Colonic mucosa (tissue), 4 donors: ENCODE results near the gene EFHC1. TPM values are rescaled to one million over a fixed set of nuclear protein-coding genes. Genes with fewer than 3 reads are reported as not detected.
"Not testable (repeated sequence)": the region's sequence is repeated elsewhere in the genome, so short reads cannot be mapped to it uniquely, and the experiment has no call there.

ENCODE experiments used
- DNase-seq: peaks from one replicate; pipeline ENCODE4 v3.0.0-alpha.2; 2020
- H3K27ac ChIP-seq: fragments of 200-600 bp; one replicate; pipeline ENCODE4 v1.8.0; 2021
- H3K27me3 ChIP-seq: fragments of 200-600 bp; one replicate; pipeline ENCODE4 v1.8.0; 2021
- H3K36me3 ChIP-seq: fragments of 200-600 bp; one replicate; pipeline ENCODE4 v1.8.0; 2021
- H3K4me1 ChIP-seq: fragments of 200-600 bp; one replicate; pipeline ENCODE4 v1.8.0; 2021; ENCODE audit warnings: mild to moderate bottlenecking
- H3K4me3 ChIP-seq: fragments of 200-600 bp; one replicate; pipeline ENCODE4 v1.8.0; 2021
- H3K9ac ChIP-seq, 2 donors: one replicate each; pipeline ENCODE4 v1.7.0; 2013; ENCODE audit warnings: control low read depth in 2 of 2, low read depth in 2 of 2, low read length in 2 of 2
- H3K9me3 ChIP-seq: fragments of 200-600 bp; one replicate; pipeline ENCODE4 v1.8.0; 2021
- intact Hi-C: fragments of 100-400 bp; cut with DNase I; formaldehyde crosslinking; loops from one replicate; pipeline ENCODE4 v1.14.1; 2022
- total RNA-seq, 2 donors: library from RNA; stranded (reverse); fragmentation: NEBNext Ultra II Directional in 1 of 2; extraction: Animal tissue kit (Norgen Biotek cat#: 25700) in 1 of 2; gene quantifications; one replicate each; pipeline ENCODE4 v1.2.1, GENCODE V29; 2021
- TF ChIP-seq, protein P1 (sequence below): fragments of 200-600 bp; IDR thresholded peaks from one replicate; pipeline ENCODE4 v1.8.0; 2022; ENCODE audit warnings: antibody characterized with exemption, mild to moderate bottlenecking
- donor health status: healthy.
- donor health status: DM: no; HTN: no; CAD: no.
- donor health status: DM: no; HTN: no; CAD: no.

Gene EFHC1
- total RNA-seq, 2 donors from 2014 or later, result 6.2 to 9.5 TPM

GRCh38 chr6:52376763-52377162 is 43.4 kb upstream of the EFHC1 start:
- intact Hi-C loops, result no loop called here
- no peak overlapping the region for H3K4me3 ChIP-seq
- no peaks in the 10 kb centered on the region for H3K27me3 ChIP-seq
- TF ChIP-seq, protein P1, sequence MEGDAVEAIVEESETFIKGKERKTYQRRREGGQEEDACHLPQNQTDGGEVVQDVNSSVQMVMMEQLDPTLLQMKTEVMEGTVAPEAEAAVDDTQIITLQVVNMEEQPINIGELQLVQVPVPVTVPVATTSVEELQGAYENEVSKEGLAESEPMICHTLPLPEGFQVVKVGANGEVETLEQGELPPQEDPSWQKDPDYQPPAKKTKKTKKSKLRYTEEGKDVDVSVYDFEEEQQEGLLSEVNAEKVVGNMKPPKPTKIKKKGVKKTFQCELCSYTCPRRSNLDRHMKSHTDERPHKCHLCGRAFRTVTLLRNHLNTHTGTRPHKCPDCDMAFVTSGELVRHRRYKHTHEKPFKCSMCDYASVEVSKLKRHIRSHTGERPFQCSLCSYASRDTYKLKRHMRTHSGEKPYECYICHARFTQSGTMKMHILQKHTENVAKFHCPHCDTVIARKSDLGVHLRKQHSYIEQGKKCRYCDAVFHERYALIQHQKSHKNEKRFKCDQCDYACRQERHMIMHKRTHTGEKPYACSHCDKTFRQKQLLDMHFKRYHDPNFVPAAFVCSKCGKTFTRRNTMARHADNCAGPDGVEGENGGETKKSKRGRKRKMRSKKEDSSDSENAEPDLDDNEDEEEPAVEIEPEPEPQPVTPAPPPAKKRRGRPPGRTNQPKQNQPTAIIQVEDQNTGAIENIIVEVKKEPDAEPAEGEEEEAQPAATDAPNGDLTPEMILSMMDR, result no peak
- no peaks in the 10 kb centered on the region for H3K9me3 ChIP-seq
- H3K36me3 ChIP-seq, result no peaks in the 10 kb centered on the region
- peaks cover 7% of the 10 kb centered on the region for H3K4me1 ChIP-seq
- DNase-seq, result no peak
- H3K27ac ChIP-seq, result no peak overlapping the region
- peak overlapping the region in 1 of 2 donors; percentile 23 for H3K9ac ChIP-seq

GRCh38 chr6:52377538-52378221 is 42.5 kb upstream of the EFHC1 start:
- peak overlapping the region in 1 of 2 donors; percentile 10 for H3K9ac ChIP-seq
- intact Hi-C loops, result no loop called here
- no peak for DNase-seq
- H3K27me3 ChIP-seq, result no peaks in the 10 kb centered on the region
- TF ChIP-seq, protein P1, result no peak
- H3K4me3 ChIP-seq, result no peak overlapping the region
- H3K36me3 ChIP-seq, result no peaks in the 10 kb centered on the region
- H3K9me3 ChIP-seq, result no peaks in the 10 kb centered on the region
- peak overlapping the region; percentile 3 for H3K27ac ChIP-seq
- peaks cover 7% of the 10 kb centered on the region for H3K4me1 ChIP-seq

- Histone ChIP-seq H3K9ac (no peak overlapping the region), H3K27me3 (no peaks in the 10 kb centered on the region), H3K27ac (no peak overlapping the region), H3K4me1 (peaks cover 7% of the 10 kb centered on the region), H3K36me3 (no peaks in the 10 kb centered on the region), H3K4me3 (no peak overlapping the region), H3K9me3 (no peaks in the 10 kb centered on the region)
- no peak for DNase-seq
- intact Hi-C loops, result no loop called here
- TF ChIP-seq, protein P1, result no peak
Measured at GRCh38 chr6:52381249-52381648, 38.9 kb upstream of the EFHC1 start.

DNA sequence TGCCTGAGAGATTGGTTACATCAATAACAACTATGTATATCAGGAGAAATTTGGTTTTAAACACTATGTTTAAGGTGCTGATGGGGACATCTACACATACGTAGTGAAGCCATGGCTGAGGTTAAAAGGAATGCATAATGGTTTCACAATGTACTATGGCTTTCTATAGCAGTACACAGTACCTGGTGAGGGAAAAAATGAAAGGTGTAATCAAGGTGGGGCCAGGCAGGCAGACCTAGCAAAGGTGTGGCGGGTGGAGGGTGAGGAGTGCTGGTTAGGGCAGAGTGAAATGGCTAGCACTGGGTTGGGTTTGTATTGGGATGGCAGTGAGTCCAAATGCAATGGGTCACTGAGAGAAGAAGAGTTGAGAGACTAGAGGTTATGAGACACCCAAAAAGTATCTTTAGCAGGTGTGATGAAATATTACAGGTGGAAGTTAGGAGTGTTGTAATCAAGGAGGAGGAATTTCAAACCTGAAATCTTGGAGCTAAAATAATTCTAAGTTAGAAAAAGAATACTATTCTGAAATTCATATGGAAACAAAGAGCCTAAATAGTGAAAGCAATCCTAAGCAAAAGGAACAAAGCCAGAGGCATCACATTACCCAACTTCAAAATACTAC is 35.9 kb upstream of the EFHC1 start:
- Histone ChIP-seq H3K4me3 (no peak overlapping the region), H3K4me1 (peaks cover 7% of the 10 kb centered on the region), H3K9me3 (no peaks in the 10 kb centered on the region), H3K27ac (no peak overlapping the region), H3K27me3 (no peaks in the 10 kb centered on the region), H3K9ac (no peak overlapping the region), H3K36me3 (no peaks in the 10 kb centered on the region)
- TF ChIP-seq, protein P1, result no peak
- intact Hi-C loops, result no loop called here
- no peak for DNase-seq

DNA sequence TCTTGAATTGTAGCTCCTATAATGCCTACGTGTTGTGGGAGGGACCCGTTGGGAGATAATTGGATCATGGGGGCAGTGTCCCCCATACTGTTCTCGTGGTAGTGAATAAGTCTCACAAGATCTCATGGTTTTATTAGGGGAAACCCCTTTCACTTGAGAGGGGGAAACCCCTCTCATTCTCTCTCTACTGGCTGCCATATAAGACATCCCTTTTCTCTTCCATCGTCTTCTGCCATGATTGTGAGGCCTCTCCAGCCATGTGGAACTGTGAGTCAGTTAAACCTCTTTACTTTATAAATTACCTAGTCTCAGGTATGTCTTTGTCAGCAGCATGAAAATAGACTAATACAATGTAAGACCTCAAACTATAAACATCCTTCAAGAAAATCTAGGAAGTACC is 35.1 kb upstream of the EFHC1 start:
- intact Hi-C loops, result no loop called here
- Histone ChIP-seq H3K4me3 (no peak overlapping the region), H3K4me1 (peaks cover 7% of the 10 kb centered on the region), H3K27me3 (no peaks in the 10 kb centered on the region), H3K27ac (no peak overlapping the region), H3K36me3 (no peaks in the 10 kb centered on the region), H3K9me3 (no peaks in the 10 kb centered on the region), H3K9ac (no peak overlapping the region)
- no peak for DNase-seq
- TF ChIP-seq, protein P1, result no peak

GRCh38 chr6:52388119-52388518 is 32.0 kb upstream of the EFHC1 start:
- peak overlapping the region; percentile 76 for H3K27ac ChIP-seq
- H3K9ac ChIP-seq, H3K9me3 ChIP-seq, DNase-seq, H3K36me3 ChIP-seq, H3K4me1 ChIP-seq, intact Hi-C loops, H3K4me3 ChIP-seq, H3K27me3 ChIP-seq: not testable (repeated sequence)
